ENCODE measurements around the gene ZC3H6. TPM values are rescaled to one million over a fixed set of nuclear protein-coding genes. Genes with fewer than 3 reads are reported as not detected.

Gene ZC3H6
- total and polyA plus RNA-seq, 12 donors: 0.83 to 29.5 (median 25.0) TPM

GRCh38 chr2:112257575-112257974, 17.8 kb upstream of the ZC3H6 start:
- Histone ChIP-seq H3K27me3 (no peaks in the 10 kb centered on the region), H3K9me3 (peaks cover 0 to 5% (median 0%) of the 10 kb centered on the region in 11 donors), H3K4me3 (no peak overlapping the region), H3K27ac (no peak overlapping the region), H3K4me1 (peaks cover 0 to 44% (median 14%) of the 10 kb centered on the region in 9 donors), H3K36me3 (no peaks in the 10 kb centered on the region)
- intact Hi-C loops (cut with DNase I): loop anchor here in 9 of 10 donors (5.0 to 10.0 kb wide), 10 partner anchors 57 to 363 kb away; partner anchors contain the start of genes TMEM87B (in 4 of the 9), RGPD8 (in 2 of the 9), CHCHD5 (in 1 of the 9) and MERTK (in 1 of the 9)
- TF ChIP-seq CTCF (IDR thresholded peaks at IDR 0.05): no peak
- WGBS, 2 donors: 80 to 81% methylated on average over 4 of the region's 4 CpGs
- no peak for ATAC-seq
- DNase-seq: no peak

GRCh38 chr2:112259509-112260294, 15.7 kb upstream of the ZC3H6 start:
- intact Hi-C loops (cut with DNase I): loop anchor here in 9 of 10 donors (2.0 to 10.0 kb wide), 11 partner anchors 55 to 365 kb away; partner anchors contain the start of genes TMEM87B (in 4 of the 9), RGPD8 (in 2 of the 9), CHCHD5 (in 1 of the 9) and MERTK (in 1 of the 9)
- peak; percentile 90 to 98 (median 95) for TF ChIP-seq CTCF (IDR thresholded peaks at IDR 0.05)
- 20 to 21% methylated on average over 15 of the region's 15 CpGs for WGBS, 2 donors
- DNase-seq (peak; percentile 80 to 86), ATAC-seq (peak; percentile 21 to 77 (median 66))
- peak overlapping the region in 1 of 10 donors; percentile 26 for H3K27ac ChIP-seq
- H3K27me3 ChIP-seq: no peaks in the 10 kb centered on the region
- peaks cover 0 to 14% (median 0%) of the 10 kb centered on the region in 11 donors for H3K9me3 ChIP-seq
- peak overlapping the region in 4 of 10 donors; percentile 1 to 36 (median 24) for H3K4me3 ChIP-seq
- peaks cover 0 to 24% (median 6%) of the 10 kb centered on the region in 9 donors for H3K4me1 ChIP-seq
- no peaks in the 10 kb centered on the region for H3K36me3 ChIP-seq

- Histone ChIP-seq H3K27ac (no peak overlapping the region), H3K27me3 (no peaks in the 10 kb centered on the region), H3K4me1 (peaks cover 0 to 21% (median 5%) of the 10 kb centered on the region in 9 donors), H3K4me3 (no peak overlapping the region), H3K9me3 (peaks cover 0 to 14% (median 0%) of the 10 kb centered on the region in 11 donors), H3K36me3 (no peaks in the 10 kb centered on the region)
- no peak for ATAC-seq
- DNase-seq: no peak
- intact Hi-C loops (cut with DNase I): loop anchor here in 1 of 10 donors (2.0 kb wide), 1 partner anchor 175 kb away; no protein-coding TSS in a partner anchor
- TF ChIP-seq CTCF (IDR thresholded peaks at IDR 0.05): no peak
- WGBS, 2 donors: 94 to 99% methylated on average over 3 of the region's 3 CpGs
Measured at GRCh38 chr2:112260295-112260625, 15.1 kb upstream of the ZC3H6 start.

DNA sequence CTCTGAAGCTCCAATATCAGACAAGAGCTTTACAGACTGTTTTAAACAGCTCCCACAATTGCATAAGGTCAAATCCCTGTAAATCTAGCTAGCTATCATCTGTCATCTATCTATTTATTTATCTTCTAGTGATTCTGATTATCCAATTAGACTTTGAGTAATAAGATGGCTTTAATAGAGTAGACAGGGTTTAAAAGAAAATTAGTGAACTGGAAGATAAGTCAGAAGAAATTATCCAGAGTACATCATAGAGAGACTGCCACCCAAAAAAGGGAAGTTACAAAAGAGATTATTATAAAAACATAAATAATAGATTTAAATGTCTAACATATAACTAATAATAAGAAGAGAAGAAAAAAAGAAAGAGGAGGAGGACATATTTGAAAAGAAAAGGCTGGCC, 12.5 kb upstream of the ZC3H6 start:
- no peak overlapping the region for H3K4me3 ChIP-seq
- no peaks in the 10 kb centered on the region for H3K27me3 ChIP-seq
- intact Hi-C loops (cut with DNase I): no loop called here
- peaks cover 0 to 14% (median 0%) of the 10 kb centered on the region in 11 donors for H3K9me3 ChIP-seq
- H3K36me3 ChIP-seq: no peaks in the 10 kb centered on the region
- TF ChIP-seq CTCF (IDR thresholded peaks at IDR 0.05): no peak
- no peak for ATAC-seq
- H3K4me1 ChIP-seq: peaks cover 0 to 7% (median 0%) of the 10 kb centered on the region in 9 donors
- H3K27ac ChIP-seq: no peak overlapping the region
- DNase-seq: no peak

Data from heart right ventricle (tissue), 16 donors.